ENCODE data around the gene LRP3. TPM values are rescaled to one million over a fixed set of nuclear protein-coding genes. Genes with fewer than 3 reads are reported as not detected.

LRP3 gene
- 10 to 100 TPM in 4 of 6 donors, 1 to 10 TPM in 2; 8.2 to 29.7 (median 19.0) TPM for total RNA-seq

DNA sequence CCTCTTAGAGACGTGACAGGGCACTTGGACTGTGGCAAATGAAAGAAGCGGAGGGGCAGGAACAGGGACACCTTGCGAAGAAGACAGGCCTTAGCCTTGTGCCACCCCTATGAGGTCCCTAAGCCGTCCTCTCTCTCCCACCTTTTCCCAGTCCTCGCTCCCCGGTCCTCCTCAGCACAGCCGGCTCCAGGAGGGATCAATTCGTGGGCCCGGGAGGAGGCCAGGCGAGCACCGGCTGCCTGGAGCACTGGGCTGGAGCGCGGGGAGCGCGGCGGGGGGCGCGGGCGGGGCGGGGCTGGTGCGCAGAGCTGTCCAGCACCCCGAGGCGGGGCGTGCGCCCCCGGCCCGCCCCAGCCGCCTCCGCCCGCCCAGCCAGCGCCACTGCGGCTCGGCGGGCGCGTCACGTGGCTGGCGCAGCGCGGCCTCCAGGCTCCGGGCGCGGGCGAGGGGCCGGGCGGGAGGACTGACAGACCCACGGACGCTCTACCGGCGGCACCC, at the start of gene LRP3:
TSS of gene LRP3 (plus strand) at position 466 of the 498 bp plus-strand sequence. CDS start 456 bp downstream, outside the sequence.
- Histone ChIP-seq H3K9me3 (no peaks in the 10 kb centered on the region), H3K4me1 (peaks cover 8 to 22% (median 11%) of the 10 kb centered on the region in 4 donors), H3K4me3 (peak within 1 kb of the TSS; percentile 42 to 70 (median 70)), H3K27me3 (no peaks in the 10 kb centered on the region), H3K27ac (peak within 1 kb of the TSS in 1 of 4 donors; percentile 70), H3K36me3 (no peaks in the 10 kb centered on the region)
- DNase-seq, result peak; percentile 48 to 91
- ATAC-seq (ENCODE audit: low FRiP score in 2 of 2), result peak in 1 of 2 donors; percentile 79
- 7 to 36% methylated on average over 5 to 26 of the region's 50 CpGs for WGBS, 2 donors
- no peak for TF ChIP-seq POLR2AphosphoS5 (IDR thresholded peaks at IDR 0.05)
- no peak for TF ChIP-seq EP300 (IDR thresholded peaks at IDR 0.05)
- TF ChIP-seq POLR2A (IDR thresholded peaks at IDR 0.05), result no peak
- TF ChIP-seq, protein P1, sequence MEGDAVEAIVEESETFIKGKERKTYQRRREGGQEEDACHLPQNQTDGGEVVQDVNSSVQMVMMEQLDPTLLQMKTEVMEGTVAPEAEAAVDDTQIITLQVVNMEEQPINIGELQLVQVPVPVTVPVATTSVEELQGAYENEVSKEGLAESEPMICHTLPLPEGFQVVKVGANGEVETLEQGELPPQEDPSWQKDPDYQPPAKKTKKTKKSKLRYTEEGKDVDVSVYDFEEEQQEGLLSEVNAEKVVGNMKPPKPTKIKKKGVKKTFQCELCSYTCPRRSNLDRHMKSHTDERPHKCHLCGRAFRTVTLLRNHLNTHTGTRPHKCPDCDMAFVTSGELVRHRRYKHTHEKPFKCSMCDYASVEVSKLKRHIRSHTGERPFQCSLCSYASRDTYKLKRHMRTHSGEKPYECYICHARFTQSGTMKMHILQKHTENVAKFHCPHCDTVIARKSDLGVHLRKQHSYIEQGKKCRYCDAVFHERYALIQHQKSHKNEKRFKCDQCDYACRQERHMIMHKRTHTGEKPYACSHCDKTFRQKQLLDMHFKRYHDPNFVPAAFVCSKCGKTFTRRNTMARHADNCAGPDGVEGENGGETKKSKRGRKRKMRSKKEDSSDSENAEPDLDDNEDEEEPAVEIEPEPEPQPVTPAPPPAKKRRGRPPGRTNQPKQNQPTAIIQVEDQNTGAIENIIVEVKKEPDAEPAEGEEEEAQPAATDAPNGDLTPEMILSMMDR (IDR thresholded peaks at IDR 0.05), result no peak

- DNase-seq (no peak), ATAC-seq (ENCODE audit: low FRiP score in 2 of 2) (no peak)
- Histone ChIP-seq H3K4me1 (peaks cover 0 to 6% (median 2%) of the 10 kb centered on the region in 4 donors), H3K27me3 (no peaks in the 10 kb centered on the region), H3K4me3 (no peak overlapping the region), H3K36me3 (no peaks in the 10 kb centered on the region), H3K9me3 (no peaks in the 10 kb centered on the region), H3K27ac (no peak overlapping the region)
- TF ChIP-seq POLR2A (IDR thresholded peaks at IDR 0.05), result no peak
- TF ChIP-seq EP300 (IDR thresholded peaks at IDR 0.05), result no peak
- TF ChIP-seq POLR2AphosphoS5 (IDR thresholded peaks at IDR 0.05), result no peak
- TF ChIP-seq, protein P1 (IDR thresholded peaks at IDR 0.05), result no peak
- WGBS, 2 donors, result 89% methylated on average over 9 of the region's 9 CpGs
These were observed 47.9 kb upstream of the LRP3 start for GRCh38 chr19:33146209-33146608.

DNA sequence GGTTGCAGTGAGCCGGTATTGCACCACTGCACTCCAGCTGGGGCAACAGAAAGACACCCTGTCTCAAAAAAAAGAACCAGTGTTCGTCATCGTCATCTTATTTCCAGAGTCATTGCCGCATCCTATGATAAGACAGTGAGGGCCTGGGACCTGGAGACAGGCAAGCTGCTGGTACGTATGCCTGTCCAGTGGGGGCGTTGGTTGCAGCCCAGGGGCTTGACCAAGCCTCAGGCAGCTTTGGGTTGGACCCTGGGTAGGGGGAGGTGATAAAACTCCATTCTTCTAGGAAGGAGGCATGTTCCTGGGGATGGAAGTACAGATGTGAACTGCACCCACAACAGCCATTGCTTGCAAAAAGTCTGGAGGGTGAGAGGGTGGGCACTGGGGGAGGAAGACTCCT, 46.6 kb upstream of the LRP3 start:
- H3K36me3 ChIP-seq, result no peaks in the 10 kb centered on the region
- DNase-seq (no peak), ATAC-seq (ENCODE audit: low FRiP score in 2 of 2) (no peak)
- no peak for TF ChIP-seq EP300 (IDR thresholded peaks at IDR 0.05)
- TF ChIP-seq POLR2A (IDR thresholded peaks at IDR 0.05), result no peak
- TF ChIP-seq, protein P1 (IDR thresholded peaks at IDR 0.05), result no peak
- TF ChIP-seq POLR2AphosphoS5 (IDR thresholded peaks at IDR 0.05), result no peak
- WGBS, 2 donors, result 76 to 80% methylated on average over 6 of the region's 6 CpGs
- H3K27me3 ChIP-seq, result no peaks in the 10 kb centered on the region
- H3K4me3 ChIP-seq, result no peak overlapping the region
- H3K4me1 ChIP-seq, result peaks cover 0 to 12% (median 2%) of the 10 kb centered on the region in 4 donors
- H3K27ac ChIP-seq, result no peak overlapping the region
- no peaks in the 10 kb centered on the region for H3K9me3 ChIP-seq

DNA sequence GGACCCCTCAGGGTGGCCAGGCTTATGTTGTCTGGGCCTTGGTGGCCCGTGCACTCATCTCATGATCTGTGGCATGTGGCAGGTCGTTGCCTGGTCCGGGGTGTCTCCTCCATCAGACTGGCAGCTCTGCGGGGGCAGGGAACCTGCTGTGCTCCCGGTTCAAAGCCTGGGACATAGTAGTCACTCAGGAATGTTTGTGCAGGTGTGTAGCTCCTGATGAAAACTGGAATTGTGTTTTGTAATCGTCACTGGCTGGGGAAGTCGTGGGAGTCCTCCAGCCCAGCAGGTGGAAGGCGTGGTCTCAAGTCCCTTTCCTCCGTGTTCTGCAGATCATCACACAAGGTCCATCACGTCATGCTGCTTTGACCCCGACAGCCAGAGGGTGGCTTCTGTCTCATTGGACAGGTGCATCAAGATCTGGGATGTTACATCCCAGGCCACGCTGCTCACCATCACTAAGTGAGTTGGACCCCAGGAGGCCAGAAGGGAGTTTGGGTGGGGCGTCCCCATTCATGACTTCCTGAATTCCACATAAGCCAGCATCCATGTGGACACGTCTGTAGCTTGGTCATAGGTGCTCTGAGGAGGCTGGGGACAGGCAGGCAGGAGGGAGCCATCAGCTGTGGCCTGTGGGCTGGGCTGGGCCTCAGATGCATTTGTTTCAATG, 43.1 kb upstream of the LRP3 start:
- TF ChIP-seq POLR2AphosphoS5 (IDR thresholded peaks at IDR 0.05), result no peak
- no peak for TF ChIP-seq POLR2A (IDR thresholded peaks at IDR 0.05)
- TF ChIP-seq EP300 (IDR thresholded peaks at IDR 0.05), result no peak
- TF ChIP-seq, protein P1 (IDR thresholded peaks at IDR 0.05), result no peak
- DNase-seq (no peak), ATAC-seq (ENCODE audit: low FRiP score in 2 of 2) (no peak)
- H3K4me1 ChIP-seq, result peaks cover 0 to 6% (median 0%) of the 10 kb centered on the region in 4 donors
- no peaks in the 10 kb centered on the region for H3K27me3 ChIP-seq
- WGBS, 2 donors, result 70 to 80% methylated on average over 3 to 11 of the region's 14 CpGs
- no peak overlapping the region for H3K27ac ChIP-seq
- H3K36me3 ChIP-seq, result no peaks in the 10 kb centered on the region
- no peak overlapping the region for H3K4me3 ChIP-seq
- no peaks in the 10 kb centered on the region for H3K9me3 ChIP-seq

Measured in upper lobe of left lung (tissue), 6 donors.